Measurements from ENCODE around the gene TANGO2.

The TANGO2 gene

DNA sequence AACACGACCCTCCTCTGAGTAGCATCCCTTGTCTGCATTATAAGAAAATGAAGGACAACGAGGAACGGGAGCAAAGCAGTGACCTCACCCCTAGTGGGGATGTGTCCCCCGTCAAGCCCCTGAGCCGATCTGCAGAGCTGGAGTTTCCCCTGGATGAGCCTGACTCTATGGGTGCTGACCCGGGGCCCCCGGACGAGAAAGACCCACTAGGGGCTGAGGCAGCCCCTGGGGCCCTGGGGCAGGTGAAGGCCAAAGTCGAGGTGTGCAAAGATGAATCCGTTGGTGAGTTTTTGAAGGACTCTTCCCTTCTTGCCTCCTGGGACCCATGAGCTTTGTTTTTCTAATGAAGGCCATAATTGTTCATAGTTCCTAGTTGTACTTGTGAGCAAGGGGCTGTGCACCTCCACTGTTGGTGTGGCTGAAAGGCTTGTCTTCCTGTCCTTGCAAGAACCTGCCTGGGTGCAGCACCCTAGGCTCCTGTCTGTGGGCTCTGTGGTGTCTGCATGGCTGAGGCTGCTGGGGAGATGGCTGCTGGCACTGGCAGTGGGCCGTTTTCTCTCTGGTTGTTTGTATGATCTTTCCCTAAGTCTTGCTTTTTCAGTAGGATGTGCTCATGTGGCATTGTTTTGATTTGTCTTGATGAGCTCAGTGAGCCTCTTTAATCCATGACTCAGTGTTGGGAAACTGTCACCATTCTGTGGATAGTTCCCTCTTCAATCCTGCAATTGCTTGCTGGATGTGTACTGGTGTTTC lies 69.2 kb downstream of the TANGO2 start:
- DNase-seq, result no peak

DNA sequence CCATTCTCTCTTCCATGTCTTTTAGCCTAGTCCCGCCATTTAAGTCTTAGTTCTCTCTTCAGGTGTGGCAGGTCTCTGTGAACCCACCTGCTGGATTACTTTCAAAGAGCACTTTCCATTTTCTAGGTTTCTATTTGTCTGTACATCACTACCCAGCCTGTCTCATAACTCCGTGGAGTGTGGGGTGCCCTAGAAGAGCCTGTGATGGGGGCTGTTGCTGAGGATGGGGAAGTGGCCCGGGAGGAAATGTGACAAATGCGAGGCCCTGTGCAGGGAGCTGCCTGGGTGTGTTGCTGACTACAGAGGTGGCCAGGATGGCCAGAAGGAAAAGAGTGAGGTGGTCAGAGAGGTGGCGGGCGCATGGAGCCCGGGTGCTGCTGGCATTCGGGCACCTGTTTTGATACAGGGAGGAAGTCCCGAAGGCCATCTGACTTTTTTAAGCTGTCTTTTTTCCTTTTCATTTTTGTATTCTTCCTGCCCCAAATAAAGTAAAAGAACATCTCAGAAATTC lies 69.9 kb downstream of the TANGO2 start:
- no peak for DNase-seq

DNA sequence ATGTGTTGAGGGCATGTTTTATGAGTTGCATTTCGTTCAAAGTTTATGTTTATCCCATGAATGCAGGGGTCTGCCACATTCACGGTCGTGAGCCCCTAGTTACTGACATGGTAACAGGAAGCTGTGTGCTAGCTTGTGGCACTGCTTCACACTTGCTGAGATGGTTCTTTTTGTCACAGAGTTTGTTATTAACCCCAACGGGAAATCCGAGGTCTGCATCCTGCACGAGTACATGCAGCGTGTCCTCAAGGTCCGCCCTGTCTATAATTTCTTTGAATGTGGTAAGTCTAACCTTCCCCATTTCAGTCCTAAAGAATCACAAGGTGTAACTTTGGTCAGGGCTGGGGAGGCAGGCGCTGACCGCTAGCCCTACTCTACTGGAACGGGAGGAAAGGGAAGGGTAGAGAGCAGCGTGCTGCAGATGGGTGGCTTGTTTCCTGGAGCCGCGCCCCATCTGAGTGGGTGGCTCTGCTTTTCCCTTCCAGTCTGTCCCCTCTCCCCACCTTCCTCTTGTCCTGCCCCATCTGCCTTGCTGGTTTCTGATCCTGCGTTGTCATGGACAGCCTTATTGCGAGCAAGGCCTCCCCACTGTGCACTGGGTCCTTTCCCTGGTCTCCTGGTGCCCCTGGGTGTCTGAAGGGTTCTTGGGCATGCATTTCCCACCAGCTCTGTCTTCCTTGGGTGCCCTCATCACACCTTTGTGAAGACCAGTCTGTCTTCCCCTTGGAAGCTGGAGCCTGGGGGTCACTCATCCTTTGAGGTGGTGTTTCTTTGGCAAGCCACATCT lies 71.0 kb downstream of the TANGO2 start:
- DNase-seq, result no peak

DNA sequence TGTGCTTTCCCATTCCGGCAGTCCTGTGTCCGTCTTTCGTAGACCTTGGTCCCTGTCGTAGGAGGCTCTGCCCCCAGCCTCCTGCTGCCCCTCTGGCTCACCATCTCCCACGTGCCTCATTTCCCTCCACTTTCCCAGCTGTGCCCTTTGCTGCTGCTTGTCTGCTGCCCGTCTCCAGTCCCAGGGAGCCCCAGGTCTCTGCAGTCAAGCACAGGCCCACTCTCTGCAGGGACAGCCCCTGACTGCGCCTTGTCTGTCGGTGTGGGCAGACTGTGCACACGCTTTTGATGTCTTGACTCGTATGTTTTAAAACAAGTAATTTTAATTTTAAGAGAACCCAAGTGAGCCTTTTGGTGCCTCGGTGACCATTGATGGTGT lies 71.6 kb downstream of the TANGO2 start:
- DNase-seq, result no peak

DNA sequence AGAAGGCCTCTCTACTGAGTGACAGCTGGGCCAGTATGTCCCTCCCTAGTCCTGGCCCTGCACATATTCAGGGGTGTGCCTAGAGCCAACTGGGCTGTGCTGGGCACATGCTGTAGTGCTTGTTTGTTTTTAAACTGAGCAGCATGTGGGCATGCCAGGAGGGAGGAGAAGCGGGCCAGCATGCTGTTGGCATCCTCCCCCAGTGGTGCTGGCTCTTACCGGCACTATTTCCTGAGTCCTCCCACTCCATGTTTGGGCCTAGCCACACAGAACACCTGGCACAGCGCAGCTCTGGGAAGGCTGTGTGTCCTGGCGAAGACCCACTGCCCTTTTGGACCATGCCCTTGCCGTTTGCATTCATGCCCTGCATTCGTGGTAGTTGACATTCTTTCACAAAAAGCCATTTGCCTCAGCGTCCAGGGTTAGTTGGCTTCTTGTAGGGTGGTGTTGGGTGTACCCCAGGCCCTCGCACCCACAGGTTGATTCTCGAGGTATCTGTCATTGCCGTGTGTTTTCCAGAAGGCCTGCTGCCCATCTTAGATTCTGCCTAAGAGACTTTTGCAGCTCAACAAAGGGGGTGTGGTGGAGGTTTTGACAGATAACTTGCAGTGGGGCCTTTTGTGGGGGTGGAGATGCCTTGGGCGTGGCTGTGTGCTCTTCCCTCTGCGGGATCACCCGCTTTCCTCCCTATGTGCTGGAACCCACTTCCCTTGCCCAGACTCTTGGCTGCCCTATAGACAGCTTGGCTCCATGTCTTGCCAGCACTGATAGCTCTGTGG lies 72.7 kb downstream of the TANGO2 start:
- no peak for DNase-seq

DNA sequence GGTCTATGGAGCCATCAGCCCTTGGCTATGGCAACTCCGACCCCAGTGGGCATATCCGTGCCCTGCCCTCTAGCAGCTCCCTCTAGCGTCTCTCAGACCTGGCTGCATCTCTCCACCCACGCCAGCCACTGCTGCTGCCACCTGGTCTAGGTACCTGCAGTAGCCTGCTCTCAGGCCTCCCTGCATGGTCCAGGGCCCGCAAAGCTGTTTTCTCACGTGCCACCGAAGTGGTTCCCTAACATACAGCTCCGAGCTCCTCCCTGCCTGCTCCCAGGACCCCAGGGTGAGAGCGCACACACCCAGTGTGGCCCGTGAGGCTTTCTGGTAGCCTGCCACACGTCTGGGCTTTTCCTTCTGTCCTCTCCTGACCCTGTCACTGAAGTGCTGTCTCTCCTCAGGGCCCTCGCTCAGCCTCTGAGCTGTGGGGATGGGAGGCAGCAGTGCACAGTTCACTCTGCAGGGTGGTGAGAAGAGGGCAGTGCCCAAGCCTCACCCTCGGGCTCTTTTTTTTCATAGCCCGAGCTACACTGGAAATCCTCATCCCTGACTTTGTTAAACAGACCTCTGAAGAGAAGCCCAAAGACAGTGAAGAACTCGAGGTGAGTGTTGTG lies 73.4 kb downstream of the TANGO2 start:
- DNase-seq, result no peak

DNA sequence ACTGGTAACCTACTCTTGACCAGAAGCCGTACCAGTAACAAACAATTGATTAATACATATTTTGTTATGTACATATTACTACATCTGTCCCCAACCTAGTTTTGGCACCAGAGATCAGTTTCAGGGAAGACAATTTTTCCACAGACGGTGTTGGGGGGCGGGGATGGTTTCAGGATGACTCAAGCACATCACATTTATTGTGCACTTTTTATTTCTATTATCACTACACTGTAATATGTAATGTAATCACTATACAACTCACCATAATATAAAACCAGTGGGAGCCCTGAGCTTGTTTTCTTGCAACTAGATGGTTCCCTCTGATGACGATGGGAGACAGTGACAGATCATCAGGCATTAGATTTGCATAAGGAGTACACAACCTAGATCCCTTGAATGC lies 74.6 kb downstream of the TANGO2 start:
- no peak for DNase-seq

DNA sequence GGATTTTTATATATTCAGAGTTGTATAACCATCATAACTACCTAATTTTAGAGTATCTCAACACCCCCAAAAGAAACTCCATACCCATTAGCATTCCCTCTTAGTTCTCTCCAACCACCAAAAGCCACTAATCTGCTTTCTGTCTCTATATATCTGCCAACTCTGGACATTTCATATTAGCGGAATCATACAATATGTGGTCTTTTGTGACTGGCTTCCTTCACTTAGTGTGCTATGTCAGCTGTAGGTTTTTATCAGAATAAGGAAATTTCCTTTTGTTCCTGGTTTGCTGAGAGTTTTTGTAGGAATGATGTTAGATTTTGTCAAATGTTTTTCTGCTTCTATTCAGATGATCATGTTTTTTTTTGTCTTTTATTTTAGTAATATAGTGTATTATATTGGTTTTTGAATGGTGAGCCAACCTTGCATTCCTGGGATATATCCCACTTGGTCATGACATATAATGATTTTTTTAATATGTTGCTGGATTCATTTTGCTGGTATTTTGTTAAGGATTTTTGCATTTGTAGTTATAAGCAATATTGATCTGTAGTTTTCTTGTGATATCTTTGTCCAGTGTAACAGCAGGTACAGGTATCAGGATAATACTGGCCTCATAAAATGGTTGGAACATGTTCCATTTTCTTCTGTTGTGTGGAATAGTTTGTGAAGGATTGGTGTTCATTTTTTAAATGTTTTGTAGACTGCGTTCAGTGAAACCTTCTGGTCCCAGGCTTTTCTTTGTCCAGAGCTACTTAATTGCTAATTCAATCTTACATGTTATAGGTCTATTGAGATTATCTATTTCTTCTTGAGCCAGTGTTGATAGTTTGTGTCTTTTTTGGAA lies 75.9 kb downstream of the TANGO2 start:
- DNase-seq, result no peak

DNA sequence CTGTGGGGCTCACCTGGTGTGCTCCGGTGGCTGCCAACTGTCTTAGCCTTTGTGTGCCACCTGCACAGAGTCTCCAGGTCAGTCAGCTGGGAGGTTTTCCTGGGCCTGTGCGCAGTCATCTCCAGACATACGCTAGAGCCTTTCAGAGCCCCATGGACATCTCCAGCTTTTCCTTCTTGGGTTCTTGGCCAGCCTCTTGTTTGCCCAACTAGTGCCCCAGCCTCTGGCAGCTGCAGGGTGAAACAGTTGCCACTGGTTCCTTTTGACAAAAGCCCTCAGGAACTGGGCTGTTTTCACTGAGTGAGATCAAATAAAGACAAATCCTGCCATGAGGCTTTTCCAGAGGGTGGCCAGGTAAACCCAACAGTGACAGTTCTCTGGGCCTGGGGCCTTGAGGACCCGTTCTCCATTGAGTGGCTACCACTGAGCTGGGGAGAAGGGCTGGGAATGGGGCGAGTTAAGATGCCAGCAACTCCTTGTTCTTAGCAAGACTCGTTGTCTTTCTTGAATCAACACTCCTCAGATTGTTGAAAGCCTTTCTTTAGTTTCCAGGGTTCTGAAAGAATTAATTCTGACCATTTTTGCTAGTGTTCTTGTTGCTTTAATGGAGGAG lies 78.3 kb downstream of the TANGO2 start:
- no peak for DNase-seq

DNA sequence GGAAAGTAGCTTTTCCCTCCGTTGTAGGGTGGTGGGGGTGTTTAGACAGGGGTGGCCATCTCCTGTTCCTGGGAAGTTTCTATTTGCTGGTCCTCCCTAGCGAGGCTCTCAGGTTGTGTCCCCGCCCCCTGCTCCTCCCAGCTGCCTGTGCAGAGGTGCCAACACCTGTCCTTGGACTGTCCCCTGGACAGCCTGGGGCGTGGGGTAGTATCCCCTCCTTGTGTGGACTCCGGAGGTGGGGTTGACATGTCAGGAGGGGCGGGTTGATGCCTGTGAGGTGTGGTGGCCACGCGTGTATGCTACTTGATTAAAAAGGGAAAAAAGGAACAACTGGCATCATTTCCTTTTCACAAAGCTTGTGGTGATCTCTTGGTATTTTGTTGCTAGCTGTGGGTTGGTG lies 80.7 kb downstream of the TANGO2 start:
- DNase-seq, result no peak

DNA sequence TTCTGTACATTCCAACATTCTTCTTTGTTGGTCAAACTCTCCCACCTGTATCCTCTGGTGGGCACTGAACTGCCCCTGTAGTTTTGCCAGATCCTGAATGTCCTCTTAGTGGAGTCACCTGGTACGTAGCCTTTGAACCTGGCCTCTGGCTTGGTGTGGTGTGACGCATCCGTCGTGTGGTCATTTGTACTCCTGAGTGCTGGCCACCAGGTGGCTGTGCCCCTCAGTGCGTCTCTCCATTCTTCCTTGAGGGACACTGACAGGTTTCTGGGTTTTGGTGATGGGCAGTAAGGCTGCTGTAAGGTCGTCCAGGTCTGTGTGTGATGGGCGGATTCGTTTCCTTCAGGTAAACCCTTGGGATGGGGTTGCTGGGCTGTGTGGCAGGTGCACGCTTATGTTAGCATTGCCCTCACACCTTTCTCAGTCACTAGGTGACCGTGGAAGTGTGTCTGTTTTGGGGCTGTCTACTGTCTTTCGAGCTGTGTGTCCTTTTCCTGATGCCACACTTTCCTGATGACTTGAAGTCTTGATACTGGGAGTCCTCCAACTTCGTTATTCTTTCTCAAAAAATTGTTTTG lies 81.4 kb downstream of the TANGO2 start:
- DNase-seq, result no peak

DNA sequence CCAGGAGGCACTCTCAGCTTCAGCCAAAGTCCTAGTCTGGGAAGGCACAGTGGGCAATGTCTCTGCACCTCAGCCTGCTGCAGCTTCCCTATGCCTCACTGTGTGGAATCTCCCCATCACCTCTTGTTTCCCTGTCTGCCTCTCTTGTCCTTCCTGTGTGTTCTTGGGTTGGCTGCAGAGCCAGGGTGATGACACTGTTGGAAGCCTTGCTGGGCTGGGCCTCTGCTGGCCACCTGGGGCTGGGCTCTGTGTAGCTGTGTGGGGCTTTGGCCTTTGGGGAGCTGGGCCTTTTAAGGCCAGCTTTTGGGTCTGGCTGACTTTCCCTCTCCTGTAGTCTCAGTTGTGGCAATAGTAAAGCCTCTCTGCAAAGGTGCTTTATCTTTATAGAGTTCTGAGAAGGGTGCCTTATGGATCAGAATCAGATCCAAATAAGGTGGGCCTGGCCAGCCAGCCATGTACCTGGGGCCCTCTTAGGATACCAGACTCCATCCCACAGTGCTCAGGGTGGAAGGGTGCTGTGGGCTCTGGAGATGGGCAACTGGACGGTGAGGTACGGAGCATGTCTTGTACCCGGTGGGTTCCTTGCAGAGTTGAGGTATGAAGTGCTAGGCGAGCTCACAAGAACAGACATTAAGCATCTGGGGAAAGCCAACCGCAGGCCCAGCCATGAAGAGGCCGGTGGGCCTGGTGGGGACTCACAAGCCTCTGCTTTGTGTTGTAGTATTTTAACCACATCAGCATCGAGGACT lies 84.7 kb downstream of the TANGO2 start:
- DNase-seq, result no peak

DNA sequence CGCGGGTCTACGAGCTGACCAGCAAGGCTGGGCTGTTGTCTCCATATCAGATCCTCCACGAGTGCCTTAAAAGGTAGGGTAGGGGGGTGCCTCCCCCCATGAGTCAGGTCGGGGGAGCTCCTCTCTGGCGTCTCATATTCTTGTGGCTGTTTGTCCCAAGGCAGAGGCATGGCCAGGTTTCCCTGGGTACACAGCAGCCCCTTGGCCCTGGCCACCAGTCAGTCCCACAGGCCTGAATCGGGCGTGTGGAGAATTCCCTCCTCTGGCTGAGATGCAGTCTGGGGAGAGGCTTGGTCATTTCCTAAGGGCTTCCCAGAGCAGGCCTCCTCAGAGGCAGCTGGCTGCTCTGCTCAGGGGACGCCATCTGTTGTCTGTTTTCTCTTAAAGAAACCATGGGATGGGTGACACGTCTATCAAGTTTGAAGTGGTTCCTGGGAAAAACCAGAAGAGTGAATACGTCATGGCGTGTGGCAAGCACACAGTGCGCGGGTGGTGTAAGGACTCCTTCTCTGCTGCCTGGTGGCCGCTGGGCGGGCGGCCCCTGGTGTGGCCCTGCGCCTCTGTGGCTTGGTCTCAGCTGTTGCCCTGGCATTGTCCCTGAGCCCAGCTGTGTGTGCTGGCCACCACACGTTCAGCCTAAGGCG lies 85.4 kb downstream of the TANGO2 start:
- DNase-seq, result no peak

DNA sequence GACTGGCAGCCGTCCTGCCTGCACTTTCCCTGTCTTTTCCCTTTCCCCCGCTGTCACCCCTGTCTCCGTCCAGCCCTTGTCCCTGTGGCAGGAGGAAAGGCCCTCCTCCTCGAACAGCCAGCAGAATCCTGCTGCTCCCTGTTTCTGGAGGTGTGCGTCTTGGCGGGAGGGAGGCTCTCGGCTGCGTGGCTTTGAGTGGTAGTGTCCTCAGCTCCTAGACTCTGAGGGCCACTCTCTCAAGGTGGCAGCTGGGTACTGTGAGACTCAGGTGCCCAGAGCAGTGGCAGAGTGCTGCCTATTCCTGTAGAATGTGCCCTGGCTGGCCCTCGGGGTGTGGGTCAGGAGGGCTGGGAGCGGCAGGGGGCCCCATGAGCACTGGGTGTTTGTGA lies 85.9 kb downstream of the TANGO2 start:
- no peak for DNase-seq

DNA sequence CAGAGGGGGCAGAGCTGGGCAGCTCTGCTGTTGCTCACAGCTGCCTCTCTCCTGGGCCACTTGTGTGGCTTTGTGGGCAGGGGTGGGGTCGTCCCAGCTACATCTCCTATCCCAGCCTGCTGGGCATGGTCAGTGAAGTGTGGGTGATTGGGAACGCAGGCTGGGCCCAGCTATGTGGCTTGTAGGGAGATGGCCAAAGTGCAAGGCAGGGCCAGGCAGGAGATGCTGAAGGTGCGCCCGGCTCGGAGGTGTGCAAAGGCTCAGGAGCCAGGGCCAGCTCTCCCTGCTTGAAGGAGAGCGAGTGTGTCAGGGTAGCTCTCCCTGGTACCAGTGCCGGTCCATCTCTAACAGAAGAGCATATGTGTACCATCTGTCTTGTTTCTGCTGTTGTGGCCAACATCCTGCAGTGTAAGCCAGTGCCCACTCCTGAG lies 86.6 kb downstream of the TANGO2 start:
- DNase-seq, result no peak

DNA sequence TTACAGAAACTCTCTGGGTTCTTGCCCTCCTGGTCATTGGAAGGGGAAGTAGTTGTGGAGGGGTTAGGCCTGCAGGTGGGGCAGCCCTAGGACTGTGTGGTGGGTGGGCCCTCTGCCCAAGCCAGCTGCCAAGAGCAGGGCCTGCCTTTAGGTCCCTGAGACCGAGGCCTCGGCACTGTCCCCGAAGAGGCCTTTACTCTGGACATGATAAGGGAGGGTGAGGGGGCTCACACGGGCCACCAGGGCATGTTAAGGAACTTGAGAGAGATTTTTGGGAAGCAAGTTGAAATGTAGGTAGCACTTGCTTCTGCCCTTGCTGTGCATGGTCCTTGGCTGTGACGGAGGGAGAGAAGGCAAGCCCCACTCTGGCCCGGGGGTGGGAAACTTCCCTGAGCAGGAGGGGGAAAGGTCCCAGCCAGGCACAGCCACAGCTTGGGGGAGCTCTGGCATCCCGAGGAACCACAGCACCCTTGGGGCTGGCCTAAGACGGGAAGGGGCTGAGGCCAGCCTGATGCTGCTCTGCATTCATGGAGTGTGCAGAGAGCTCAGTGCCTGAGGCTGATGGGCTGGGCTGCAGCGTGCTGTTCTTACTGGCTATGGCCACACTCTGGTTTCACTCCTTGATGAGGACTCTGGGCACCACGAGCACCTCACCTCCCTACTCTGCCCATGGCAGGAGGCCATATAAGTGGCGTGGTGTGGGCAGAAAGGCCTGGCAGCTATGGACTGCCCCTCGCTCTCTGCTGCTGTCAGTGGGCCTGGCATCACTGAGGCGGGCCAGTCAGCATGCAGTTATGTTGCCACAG lies 87.2 kb downstream of the TANGO2 start:
- DNase-seq, result no peak

DNA sequence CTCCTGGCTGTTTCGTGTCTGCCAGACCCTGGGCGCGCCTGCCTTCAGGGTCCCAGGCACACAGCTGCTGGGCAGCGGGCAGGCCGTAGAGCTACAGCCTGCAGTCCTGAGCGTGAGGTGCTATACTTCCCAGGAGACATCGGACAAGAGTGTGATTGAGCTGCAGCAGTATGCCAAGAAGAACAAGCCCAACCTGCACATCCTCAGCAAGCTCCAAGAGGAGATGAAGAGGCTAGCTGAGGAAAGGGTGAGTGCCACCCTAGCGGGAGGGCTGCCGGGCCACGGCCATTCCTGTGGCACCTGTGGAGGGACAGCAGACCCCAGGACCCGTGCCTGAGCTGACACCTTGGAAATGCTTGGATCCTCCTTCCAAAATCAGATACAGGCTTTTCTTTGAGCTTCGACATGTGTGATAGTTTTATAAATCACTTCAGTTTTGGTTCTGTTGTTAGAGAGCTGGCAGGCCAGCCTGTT lies 87.9 kb downstream of the TANGO2 start:
- no peak for DNase-seq

DNA sequence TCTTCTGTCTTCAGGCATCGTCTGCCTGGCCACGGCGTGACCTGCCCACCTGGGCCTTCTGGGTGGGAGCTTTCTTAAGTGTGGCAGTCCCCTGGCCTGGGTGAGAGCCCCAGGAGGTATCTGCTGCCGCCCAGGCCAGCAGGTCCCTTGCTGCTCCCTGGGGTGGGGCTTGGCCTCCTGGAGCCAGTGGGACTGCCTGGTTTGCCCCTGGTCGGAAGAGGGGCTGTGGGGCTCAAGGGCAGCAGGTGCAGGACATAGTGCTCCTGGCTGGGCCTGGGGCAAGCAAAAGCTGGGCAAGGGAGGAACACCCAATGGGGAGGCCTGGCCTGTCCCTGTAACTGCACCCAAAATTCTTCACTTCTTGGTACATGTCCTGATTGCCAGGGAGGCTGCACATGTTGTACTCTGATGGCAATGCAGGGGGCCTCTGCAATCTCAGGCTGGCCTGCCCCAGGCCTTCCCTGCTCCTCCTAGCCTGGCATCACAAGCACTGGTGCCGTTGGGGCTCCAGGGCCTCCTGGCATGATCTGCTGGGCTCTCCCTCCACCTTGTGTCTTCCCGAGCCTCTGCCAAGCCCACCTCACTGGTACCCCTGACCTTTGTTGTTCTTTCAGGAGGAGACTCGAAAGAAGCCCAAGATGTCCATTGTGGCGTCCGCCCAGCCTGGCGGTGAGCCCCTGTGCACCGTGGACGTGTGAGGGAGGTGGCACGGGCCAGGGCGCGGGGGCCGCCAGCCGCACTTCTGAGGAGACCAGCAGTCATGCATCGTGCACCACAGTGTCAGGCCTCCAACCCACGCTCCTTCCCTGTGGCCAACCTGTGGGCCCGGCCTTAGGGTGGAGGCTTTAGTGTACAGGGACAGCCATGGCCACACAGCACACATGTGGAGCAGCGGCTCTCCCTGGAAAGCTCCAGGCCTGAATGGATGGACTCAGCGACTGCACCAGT lies 88.8 kb downstream of the TANGO2 start:
- no peak for DNase-seq
